ENCODE measurements around the gene PHLPP1. TPM values are rescaled to one million over a fixed set of nuclear protein-coding genes. Genes with fewer than 3 reads are reported as not detected.

The PHLPP1 gene
- total RNA-seq, 1 experiment from 2014 or later: 28.0 TPM

DNA sequence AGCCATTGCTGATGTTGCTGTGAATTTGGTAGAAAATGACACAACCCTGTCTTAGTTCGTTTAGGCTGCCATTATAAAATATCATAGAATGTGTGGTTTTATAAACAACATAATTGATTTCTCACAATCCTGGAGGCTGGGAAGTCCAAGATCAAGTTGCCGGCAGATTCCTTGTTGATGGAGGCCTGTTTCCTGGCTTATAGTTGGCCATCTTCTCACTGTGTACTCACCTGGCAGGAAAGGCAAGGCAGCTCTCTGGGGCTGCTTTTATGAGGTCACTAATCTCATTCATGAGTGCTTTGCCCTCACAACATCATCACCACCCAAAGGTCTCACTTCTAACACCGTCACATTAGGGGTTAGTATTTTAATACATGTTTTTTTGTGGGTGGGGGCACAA lies 58.4 kb downstream of the PHLPP1 start:
- TF ChIP-seq CTCF (IDR thresholded peaks at IDR 0.05; ENCODE audit: unreplicated experiment): no peak
- intact Hi-C loops (cut with micrococcal nuclease; ENCODE audit: unreplicated experiment): no loop called here
- H3K27me3 Mint-ChIP-seq (ENCODE audit: unreplicated experiment): no peaks in the 10 kb centered on the region
- H3K4me3 Mint-ChIP-seq (ENCODE audit: low read depth, unreplicated experiment): no peak overlapping the region
- peaks cover 29% of the 10 kb centered on the region for H3K4me1 Mint-ChIP-seq (ENCODE audit: low read depth, unreplicated experiment)
- no TSS peak for BruUV-seq (replicated peaks)
- no peak overlapping the region for H3K27ac Mint-ChIP-seq (ENCODE audit: unreplicated experiment)
- DNase-seq: no peak
- no peaks in the 10 kb centered on the region for H3K9me3 Mint-ChIP-seq (ENCODE audit: low read depth, unreplicated experiment)
- no peaks in the 10 kb centered on the region for H3K36me3 Mint-ChIP-seq (ENCODE audit: insufficient read depth, unreplicated experiment)
- CTCF ChIA-PET: interaction anchor here (0.6 to 1.6 kb wide), 2 partner anchors 13 to 148 kb away, joined by 3 read pairs; no protein-coding TSS in a partner anchor

GRCh38 chr18:62776024-62776570 lies 60.8 kb downstream of the PHLPP1 start:
- CTCF ChIA-PET: no interaction called here

DNA sequence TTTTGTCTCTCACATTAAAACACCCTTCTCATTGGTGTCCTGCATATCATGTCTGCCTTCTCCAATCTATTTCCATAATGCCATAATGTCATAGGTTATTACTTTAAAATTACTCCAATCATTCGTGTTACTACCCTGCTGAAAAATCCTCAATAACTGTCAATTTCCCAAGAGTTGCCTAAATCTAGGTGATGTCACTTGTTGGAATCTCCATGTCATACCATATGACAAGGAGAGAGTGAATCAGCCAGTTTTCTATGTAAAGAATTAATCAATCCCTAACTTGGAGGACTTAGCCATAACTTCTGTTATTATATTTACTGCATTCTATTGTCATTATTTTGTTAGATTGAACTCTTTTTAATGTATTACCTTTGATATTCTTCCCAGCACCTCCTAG lies 62.5 kb downstream of the PHLPP1 start:
- peaks cover 42% of the 10 kb centered on the region for H3K4me1 Mint-ChIP-seq (ENCODE audit: low read depth, unreplicated experiment)
- no peak for TF ChIP-seq CTCF (IDR thresholded peaks at IDR 0.05; ENCODE audit: unreplicated experiment)
- H3K36me3 Mint-ChIP-seq (ENCODE audit: insufficient read depth, unreplicated experiment): no peaks in the 10 kb centered on the region
- no peak overlapping the region for H3K27ac Mint-ChIP-seq (ENCODE audit: unreplicated experiment)
- no peaks in the 10 kb centered on the region for H3K27me3 Mint-ChIP-seq (ENCODE audit: unreplicated experiment)
- DNase-seq: no peak
- CTCF ChIA-PET: no interaction called here
- H3K4me3 Mint-ChIP-seq (ENCODE audit: low read depth, unreplicated experiment): no peak overlapping the region
- no TSS peak for BruUV-seq (replicated peaks)
- no peaks in the 10 kb centered on the region for H3K9me3 Mint-ChIP-seq (ENCODE audit: low read depth, unreplicated experiment)
- intact Hi-C loops (cut with micrococcal nuclease; ENCODE audit: unreplicated experiment): no loop called here

More at GRCh38 chr18:62776024-62776570, 60.8 kb downstream of the PHLPP1 start:
- Mint-ChIP-seq H3K9me3 (ENCODE audit: low read depth, unreplicated experiment) (no peaks in the 10 kb centered on the region), H3K27me3 (ENCODE audit: unreplicated experiment) (no peaks in the 10 kb centered on the region), H3K4me3 (ENCODE audit: low read depth, unreplicated experiment) (no peak overlapping the region), H3K36me3 (ENCODE audit: insufficient read depth, unreplicated experiment) (no peaks in the 10 kb centered on the region), H3K4me1 (ENCODE audit: low read depth, unreplicated experiment) (peaks cover 29% of the 10 kb centered on the region), H3K27ac (ENCODE audit: unreplicated experiment) (no peak overlapping the region)
- TF ChIP-seq CTCF (IDR thresholded peaks at IDR 0.05; ENCODE audit: unreplicated experiment): no peak
- DNase-seq: no peak
- intact Hi-C loops (cut with micrococcal nuclease; ENCODE audit: unreplicated experiment): no loop called here
- BruUV-seq (replicated peaks): no TSS peak

- no peak for DNase-seq
- Mint-ChIP-seq H3K9me3 (ENCODE audit: low read depth, unreplicated experiment) (no peaks in the 10 kb centered on the region), H3K27ac (ENCODE audit: unreplicated experiment) (no peak overlapping the region), H3K4me1 (ENCODE audit: low read depth, unreplicated experiment) (peaks cover 27% of the 10 kb centered on the region), H3K4me3 (ENCODE audit: low read depth, unreplicated experiment) (no peak overlapping the region), H3K36me3 (ENCODE audit: insufficient read depth, unreplicated experiment) (no peaks in the 10 kb centered on the region), H3K27me3 (ENCODE audit: unreplicated experiment) (no peaks in the 10 kb centered on the region)
- BruUV-seq (replicated peaks): no TSS peak
- intact Hi-C loops (cut with micrococcal nuclease; ENCODE audit: unreplicated experiment): no loop called here
- no peak for TF ChIP-seq CTCF (IDR thresholded peaks at IDR 0.05; ENCODE audit: unreplicated experiment)
- CTCF ChIA-PET: no interaction called here
Observed at GRCh38 chr18:62778976-62779869, 63.9 kb downstream of the PHLPP1 start.

Measured in Calu3 (cell line).